ENCODE measurements around the gene ZCCHC24.

DNA sequence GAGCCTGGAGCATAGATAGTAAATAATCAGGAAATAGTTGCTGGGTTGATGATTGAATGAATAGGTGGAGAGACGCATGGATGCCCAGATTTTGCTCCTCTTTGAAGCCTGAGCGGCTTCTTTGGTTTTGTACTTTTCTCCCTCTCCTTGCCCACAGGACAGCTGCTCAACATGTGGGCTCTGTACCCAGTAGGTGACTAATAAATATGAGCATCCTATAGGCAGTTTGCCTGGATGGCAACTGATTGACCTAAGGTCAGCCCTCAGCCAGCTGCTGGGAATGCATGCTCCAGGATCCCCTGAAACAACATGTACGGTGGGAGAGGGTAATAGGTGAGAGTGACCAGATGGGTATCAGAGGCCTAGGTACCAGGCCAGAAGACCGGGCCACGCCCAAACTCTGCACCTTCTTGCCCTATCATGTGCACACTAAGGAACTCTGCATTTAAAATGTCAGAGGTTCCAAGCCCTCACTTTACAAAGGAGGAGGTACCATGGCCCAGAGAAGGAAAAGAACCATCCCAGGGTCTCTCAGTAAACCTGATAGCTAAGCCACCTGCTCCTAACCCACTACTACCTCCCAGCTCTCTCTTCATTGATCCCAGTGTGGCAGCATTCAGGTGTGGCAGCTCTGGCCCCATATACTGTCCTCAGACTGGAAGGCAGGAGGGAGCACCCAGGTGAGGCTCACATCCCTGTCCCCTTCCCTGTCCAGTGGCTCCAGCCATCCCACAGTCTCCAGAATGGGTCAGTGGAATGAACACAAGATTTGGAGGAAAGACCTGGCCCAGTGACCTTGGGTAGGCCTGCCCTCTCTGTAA lies 2.7 kb upstream of the ZCCHC24 start:
- TF ChIP-seq, protein P1, sequence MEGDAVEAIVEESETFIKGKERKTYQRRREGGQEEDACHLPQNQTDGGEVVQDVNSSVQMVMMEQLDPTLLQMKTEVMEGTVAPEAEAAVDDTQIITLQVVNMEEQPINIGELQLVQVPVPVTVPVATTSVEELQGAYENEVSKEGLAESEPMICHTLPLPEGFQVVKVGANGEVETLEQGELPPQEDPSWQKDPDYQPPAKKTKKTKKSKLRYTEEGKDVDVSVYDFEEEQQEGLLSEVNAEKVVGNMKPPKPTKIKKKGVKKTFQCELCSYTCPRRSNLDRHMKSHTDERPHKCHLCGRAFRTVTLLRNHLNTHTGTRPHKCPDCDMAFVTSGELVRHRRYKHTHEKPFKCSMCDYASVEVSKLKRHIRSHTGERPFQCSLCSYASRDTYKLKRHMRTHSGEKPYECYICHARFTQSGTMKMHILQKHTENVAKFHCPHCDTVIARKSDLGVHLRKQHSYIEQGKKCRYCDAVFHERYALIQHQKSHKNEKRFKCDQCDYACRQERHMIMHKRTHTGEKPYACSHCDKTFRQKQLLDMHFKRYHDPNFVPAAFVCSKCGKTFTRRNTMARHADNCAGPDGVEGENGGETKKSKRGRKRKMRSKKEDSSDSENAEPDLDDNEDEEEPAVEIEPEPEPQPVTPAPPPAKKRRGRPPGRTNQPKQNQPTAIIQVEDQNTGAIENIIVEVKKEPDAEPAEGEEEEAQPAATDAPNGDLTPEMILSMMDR (IDR thresholded peaks at IDR 0.05; ENCODE audit: low read depth, low read length, poor library complexity, severe bottlenecking), result no peak
- TF ChIP-seq EZH2phosphoT487 (IDR thresholded peaks at IDR 0.05; ENCODE audit: borderline replicate concordance, low read length), result no peak

Data from DOHH2 (cell line).